ENCODE measurements around the gene LRRC42.
A peak's percentile ranks its signal among the peaks of the same experiment; 100 is the strongest.

DNA sequence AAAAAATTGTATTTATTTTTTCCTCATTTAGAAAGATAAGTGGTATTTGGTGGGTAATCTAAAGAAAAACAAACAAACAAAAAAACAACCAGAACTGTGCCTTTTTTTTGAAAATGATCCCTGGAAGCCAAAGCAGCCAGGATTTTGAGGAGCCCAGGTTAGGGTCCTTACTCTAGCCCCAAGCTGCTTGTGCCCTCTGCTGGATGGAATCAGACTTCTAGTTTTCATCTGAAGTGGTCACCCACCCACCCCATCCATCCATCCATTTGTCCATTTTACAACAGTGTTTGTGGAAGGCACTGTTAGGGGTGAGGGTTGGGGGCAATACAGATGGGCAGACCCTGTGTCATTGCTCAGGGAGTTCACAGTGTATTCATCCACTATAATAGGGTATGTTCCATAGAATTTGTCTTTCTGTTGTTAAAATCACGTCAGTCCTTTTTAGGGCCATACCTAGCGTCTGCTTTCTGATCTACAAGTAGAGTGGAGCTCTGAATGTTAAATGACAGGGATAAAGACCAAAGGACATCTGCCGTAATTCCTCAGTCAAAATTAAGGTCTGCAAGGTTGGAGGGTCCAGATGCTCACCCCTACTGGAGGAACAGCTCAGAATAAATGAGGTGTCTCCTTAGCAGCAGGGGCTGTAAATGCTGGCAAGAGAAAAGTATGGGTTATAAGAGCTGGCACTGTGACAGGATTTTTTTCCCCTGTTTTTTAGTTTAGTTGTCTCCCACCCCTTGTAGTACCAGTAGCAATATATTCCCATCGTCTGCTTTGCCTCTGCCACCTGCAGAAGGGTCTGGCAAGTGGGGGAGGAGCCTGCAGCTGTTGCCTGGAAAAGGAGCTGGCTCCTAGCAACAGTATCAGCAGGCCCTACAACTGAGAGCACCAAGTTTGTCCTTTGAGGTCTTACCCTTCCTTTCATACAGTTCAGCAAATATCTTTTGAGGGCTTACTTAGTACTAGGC lies 3.2 kb downstream of the LRRC42 start:
- no peak for TF ChIP-seq POLR2A (IDR thresholded peaks at IDR 0.05)
- TF ChIP-seq, protein P1, sequence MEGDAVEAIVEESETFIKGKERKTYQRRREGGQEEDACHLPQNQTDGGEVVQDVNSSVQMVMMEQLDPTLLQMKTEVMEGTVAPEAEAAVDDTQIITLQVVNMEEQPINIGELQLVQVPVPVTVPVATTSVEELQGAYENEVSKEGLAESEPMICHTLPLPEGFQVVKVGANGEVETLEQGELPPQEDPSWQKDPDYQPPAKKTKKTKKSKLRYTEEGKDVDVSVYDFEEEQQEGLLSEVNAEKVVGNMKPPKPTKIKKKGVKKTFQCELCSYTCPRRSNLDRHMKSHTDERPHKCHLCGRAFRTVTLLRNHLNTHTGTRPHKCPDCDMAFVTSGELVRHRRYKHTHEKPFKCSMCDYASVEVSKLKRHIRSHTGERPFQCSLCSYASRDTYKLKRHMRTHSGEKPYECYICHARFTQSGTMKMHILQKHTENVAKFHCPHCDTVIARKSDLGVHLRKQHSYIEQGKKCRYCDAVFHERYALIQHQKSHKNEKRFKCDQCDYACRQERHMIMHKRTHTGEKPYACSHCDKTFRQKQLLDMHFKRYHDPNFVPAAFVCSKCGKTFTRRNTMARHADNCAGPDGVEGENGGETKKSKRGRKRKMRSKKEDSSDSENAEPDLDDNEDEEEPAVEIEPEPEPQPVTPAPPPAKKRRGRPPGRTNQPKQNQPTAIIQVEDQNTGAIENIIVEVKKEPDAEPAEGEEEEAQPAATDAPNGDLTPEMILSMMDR (IDR thresholded peaks at IDR 0.05) = peak in 4 of 6 experiments; percentile 34 to 45 (median 40)

Data from esophagus squamous epithelium (tissue), 4 donors.